PFSK-1 (cell line): Measurements from ENCODE around the gene WNT5A.

Experiments
- FOXP2 ChIP-seq: optimal IDR thresholded peaks from 2 replicates; pipeline ENCODE3; 2011; ENCODE audit warnings: borderline replicate concordance, control low read depth, inconsistent platforms; ENCODE audit not compliant: insufficient read depth; ENCODE audit errors: extremely low read length, extremely low read depth
- POLR2AphosphoS5 ChIP-seq: IDR thresholded peaks from 2 replicates; pipeline ENCODE4 v1.6.1; 2012; ENCODE audit warnings: low read depth, mild to moderate bottlenecking, control low read depth, low read length, moderate library complexity
- SIN3A ChIP-seq: IDR thresholded peaks from 2 replicates; pipeline ENCODE4 v1.6.1; 2012; ENCODE audit warnings: mild to moderate bottlenecking, low read length, moderate library complexity, borderline replicate concordance; ENCODE audit not compliant: insufficient read depth
- TAF1 ChIP-seq: IDR thresholded peaks from 2 replicates; pipeline ENCODE4 v1.6.1; 2012; ENCODE audit warnings: low read length, control low read depth, borderline replicate concordance; ENCODE audit not compliant: insufficient read depth
- TF ChIP-seq, protein P1 (sequence below), 2 experiments: IDR thresholded peaks; 2 replicates each; pipeline versions ENCODE4 v1.6.1 to v1.8.0; 2011 to 2012; ENCODE audit warnings: low read depth in 2 of 2, low read length in 2 of 2, control low read depth in 1 of 2, inconsistent platforms in 1 of 2, mild to moderate bottlenecking in 1 of 2, moderate library complexity in 1 of 2; ENCODE audit not compliant: insufficient read depth in 1 of 2

WNT5A gene

DNA sequence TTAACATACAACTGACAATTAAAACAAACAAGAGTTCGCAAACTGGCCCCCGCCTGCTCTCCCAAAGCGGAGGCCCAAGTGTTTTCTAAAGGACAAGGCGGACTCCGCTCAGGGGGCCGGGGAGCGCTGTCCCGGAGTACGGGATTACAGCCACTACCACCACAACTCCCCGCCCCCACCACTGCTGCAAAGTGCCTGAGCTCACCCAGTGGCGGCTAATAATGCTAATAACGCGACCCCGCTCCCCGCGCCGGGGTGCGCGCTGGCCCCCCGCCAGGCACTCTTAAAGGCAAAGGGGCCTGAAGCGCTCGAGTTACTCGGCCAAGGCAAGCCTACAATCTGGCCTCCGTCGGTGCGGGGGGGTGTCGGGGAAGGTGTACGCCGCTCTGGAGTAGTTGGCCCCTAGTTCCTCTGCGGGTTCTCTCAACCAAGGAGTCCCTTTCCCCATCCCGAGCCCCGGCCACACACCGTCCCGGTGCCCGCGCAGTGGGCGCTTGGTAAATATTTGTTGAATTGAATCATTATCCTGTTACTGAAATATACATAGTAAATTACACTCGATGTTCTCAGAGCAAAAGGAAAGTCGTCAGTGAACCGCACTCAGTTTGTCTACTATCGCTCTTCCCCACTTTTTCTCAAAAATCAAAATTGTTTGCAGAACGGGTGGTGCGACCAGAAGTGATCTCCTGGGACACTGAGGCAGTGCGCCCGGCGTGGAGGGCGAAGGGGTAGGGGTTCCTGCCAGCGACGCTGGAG lies 827 bp downstream of the WNT5A start:
- no peak for TF ChIP-seq SIN3A
- TF ChIP-seq POLR2AphosphoS5 = no peak
- TF ChIP-seq, protein P1, sequence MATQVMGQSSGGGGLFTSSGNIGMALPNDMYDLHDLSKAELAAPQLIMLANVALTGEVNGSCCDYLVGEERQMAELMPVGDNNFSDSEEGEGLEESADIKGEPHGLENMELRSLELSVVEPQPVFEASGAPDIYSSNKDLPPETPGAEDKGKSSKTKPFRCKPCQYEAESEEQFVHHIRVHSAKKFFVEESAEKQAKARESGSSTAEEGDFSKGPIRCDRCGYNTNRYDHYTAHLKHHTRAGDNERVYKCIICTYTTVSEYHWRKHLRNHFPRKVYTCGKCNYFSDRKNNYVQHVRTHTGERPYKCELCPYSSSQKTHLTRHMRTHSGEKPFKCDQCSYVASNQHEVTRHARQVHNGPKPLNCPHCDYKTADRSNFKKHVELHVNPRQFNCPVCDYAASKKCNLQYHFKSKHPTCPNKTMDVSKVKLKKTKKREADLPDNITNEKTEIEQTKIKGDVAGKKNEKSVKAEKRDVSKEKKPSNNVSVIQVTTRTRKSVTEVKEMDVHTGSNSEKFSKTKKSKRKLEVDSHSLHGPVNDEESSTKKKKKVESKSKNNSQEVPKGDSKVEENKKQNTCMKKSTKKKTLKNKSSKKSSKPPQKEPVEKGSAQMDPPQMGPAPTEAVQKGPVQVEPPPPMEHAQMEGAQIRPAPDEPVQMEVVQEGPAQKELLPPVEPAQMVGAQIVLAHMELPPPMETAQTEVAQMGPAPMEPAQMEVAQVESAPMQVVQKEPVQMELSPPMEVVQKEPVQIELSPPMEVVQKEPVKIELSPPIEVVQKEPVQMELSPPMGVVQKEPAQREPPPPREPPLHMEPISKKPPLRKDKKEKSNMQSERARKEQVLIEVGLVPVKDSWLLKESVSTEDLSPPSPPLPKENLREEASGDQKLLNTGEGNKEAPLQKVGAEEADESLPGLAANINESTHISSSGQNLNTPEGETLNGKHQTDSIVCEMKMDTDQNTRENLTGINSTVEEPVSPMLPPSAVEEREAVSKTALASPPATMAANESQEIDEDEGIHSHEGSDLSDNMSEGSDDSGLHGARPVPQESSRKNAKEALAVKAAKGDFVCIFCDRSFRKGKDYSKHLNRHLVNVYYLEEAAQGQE (IDR thresholded peaks at IDR 0.05; ENCODE audit: insufficient read depth in 1 of 2, low read depth in 2 of 2, low read length in 2 of 2) = no peak
- no peak for TF ChIP-seq FOXP2

DNA sequence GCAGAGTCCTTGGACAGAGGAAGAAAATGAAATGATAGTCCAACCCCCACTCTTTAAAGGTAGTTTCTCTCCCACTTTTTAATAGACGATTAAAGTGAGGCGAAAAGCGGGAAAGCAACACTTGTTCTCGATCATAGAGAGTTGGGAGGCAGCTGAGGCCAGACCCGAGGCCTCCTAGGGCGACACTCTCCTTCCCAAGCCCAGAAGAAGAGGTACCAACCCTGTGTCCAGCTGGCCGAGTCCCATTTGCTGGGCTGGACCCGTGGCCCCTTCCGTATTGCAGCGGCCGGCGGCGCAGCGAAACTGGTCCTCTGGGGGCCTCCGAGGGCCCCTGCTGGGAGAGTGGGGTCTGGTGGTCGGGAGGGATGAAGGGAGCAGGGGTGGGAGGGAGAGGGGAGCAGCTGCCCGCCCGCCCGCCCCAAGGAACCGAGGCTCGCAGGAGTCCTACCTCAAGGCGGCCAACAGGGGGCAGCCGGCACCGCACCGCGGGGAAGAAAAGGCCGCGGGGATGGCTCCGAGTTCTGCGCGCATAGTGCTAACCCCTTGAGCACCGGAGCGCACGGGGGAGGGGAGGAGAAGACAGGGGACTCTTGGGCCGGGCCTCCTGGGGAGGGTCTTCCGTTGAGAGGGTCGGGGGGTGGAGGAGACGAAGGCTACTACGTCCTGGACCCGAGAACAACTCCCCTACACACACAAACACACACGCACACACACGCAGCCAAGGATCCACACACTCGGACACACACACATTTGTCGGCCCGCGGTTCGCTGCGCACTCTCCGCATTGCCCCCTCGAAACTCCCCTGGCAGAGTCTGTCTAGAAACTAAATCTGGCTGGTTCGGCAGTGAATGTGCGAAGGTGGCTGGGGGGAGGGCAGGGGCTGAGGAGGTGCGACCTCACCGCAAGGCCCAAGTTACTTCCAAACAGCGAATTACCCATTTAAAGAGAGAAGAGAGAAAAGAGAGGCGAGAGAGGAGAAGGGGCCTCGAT lies 2.0 kb downstream of the WNT5A start:
- TF ChIP-seq SIN3A (no peak), FOXP2 (peak; percentile 31), TAF1 (no peak)

DNA sequence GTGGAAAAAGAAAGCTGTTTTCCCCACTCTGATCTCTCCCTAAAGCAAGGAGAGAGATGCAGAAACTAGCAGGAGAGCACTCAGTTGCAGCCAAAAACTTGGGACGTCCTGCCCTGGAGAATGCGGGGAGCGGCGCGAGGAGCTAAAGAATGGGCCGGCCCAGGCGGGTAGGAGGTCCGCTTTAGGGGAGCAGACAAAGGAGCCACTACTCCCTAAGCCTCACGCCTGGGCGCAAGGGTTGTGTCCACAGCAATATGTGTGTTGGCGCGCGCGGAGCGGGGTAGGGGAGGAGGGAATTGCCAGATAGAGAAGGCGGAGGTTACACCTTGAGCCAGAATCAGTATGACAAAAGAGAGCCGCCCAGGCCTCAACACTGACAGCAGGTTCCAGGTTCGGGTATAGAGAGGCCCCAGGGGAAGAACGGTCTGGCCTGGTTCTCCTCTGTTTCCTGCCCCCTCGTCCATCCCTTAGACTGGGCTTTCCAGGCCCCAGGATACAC lies 2.9 kb downstream of the WNT5A start:
- TF ChIP-seq, protein P1 (IDR thresholded peaks at IDR 0.05; ENCODE audit: insufficient read depth in 1 of 2, low read depth in 2 of 2, low read length in 2 of 2) = no peak
- TF ChIP-seq TAF1 (no peak), POLR2AphosphoS5 (no peak), FOXP2 (no peak), SIN3A (no peak)

DNA sequence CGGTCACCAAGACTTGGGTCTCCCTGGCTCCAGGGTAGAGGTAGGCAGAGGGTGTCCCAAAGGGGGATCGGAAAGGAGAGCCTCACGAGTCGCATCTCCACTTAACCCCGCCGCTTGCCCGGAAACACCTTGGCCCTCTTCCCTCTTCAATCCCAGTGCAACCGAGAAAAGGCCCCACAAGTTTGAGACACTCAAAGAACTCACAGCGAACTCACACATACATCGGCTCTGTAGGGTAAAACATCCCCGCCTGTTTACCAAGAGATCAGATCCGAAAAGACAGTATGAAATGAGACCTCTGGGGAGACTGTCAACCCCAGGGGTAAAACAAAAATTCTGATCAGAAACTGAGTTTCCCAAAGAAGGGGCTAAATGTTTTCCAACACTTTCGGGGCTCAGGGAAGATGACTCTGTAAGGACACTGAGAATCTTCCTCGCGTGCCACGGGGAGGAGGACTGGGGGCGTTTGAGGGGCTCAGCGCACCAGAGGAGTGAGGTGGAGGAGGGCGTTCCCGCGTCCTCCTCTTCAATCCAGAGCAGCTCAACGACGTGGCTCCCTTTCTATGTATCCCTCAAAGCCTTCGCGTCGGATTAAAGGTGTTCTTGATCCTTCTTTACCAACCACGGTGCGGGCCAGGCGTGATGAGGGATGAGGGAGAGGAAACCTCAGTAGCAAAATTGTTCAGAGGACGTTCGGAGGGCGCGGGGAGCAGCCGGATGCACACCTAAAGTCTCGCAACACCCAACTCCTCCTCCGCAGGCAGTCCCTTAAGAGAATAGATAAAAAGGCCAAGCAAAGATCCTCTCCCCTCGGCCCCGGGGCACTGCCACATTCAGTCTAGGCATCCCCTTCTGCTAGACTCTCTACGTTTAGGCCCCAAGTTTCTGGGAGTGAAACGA lies 3.7 kb downstream of the WNT5A start:
- TF ChIP-seq TAF1 (no peak), POLR2AphosphoS5 (no peak), SIN3A (no peak), FOXP2 (no peak)
- TF ChIP-seq, protein P1 (IDR thresholded peaks at IDR 0.05; ENCODE audit: insufficient read depth in 1 of 2, low read depth in 2 of 2, low read length in 2 of 2) = no peak
